Measurements from ENCODE around the gene RANBP17.

DNA sequence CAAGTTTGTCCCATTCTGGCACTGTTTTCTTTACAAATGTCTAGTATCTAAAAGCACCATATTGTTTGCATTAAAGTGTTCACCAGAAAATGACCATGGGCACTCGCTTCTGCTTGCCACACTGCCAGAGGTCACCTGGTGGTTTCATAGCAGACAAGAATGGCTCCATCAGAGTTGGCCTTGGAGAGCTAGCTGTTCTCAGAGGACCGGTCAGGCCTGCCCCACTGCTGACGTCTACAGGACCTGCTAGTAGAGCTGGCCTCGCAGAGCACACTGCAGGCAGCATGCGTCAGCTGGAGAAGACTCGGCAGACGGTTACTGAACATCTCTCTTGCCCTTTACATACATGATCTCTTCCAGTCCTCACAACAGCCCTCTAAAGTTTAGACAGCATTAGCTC lies 438.5 kb downstream of the RANBP17 start:
- TF ChIP-seq, protein P1, sequence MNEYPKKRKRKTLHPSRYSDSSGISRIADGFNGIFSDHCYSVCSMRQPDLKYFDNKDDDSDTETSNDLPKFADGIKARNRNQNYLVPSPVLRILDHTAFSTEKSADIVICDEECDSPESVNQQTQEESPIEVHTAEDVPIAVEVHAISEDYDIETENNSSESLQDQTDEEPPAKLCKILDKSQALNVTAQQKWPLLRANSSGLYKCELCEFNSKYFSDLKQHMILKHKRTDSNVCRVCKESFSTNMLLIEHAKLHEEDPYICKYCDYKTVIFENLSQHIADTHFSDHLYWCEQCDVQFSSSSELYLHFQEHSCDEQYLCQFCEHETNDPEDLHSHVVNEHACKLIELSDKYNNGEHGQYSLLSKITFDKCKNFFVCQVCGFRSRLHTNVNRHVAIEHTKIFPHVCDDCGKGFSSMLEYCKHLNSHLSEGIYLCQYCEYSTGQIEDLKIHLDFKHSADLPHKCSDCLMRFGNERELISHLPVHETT (tag by site-specific recombination; IDR thresholded peaks at IDR 0.05): no peak
- TF ChIP-seq ZEB2 (tag by site-specific recombination; IDR thresholded peaks at IDR 0.05) (no peak), HOXC10 (CRISPR knock-in tag; IDR thresholded peaks at IDR 0.05) (no peak), ZNF24 (tag by site-specific recombination; IDR thresholded peaks at IDR 0.05) (no peak)
- TF ChIP-seq, protein P2, sequence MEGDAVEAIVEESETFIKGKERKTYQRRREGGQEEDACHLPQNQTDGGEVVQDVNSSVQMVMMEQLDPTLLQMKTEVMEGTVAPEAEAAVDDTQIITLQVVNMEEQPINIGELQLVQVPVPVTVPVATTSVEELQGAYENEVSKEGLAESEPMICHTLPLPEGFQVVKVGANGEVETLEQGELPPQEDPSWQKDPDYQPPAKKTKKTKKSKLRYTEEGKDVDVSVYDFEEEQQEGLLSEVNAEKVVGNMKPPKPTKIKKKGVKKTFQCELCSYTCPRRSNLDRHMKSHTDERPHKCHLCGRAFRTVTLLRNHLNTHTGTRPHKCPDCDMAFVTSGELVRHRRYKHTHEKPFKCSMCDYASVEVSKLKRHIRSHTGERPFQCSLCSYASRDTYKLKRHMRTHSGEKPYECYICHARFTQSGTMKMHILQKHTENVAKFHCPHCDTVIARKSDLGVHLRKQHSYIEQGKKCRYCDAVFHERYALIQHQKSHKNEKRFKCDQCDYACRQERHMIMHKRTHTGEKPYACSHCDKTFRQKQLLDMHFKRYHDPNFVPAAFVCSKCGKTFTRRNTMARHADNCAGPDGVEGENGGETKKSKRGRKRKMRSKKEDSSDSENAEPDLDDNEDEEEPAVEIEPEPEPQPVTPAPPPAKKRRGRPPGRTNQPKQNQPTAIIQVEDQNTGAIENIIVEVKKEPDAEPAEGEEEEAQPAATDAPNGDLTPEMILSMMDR (tag by site-specific recombination; IDR thresholded peaks at IDR 0.05): no peak
- TF ChIP-seq, protein P3, sequence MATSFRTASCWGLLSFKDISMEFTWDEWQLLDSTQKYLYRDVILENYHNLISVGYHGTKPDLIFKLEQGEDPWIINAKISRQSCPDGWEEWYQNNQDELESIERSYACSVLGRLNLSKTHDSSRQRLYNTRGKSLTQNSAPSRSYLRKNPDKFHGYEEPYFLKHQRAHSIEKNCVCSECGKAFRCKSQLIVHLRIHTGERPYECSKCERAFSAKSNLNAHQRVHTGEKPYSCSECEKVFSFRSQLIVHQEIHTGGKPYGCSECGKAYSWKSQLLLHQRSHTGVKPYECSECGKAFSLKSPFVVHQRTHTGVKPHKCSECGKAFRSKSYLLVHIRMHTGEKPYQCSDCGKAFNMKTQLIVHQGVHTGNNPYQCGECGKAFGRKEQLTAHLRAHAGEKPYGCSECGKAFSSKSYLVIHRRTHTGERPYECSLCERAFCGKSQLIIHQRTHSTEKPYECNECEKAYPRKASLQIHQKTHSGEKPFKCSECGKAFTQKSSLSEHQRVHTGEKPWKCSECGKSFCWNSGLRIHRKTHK (tag by site-specific recombination; IDR thresholded peaks at IDR 0.05): no peak
